Testis (tissue), 2 donors: ENCODE results near the gene DFFB.

ENCODE experiments used
- POLR2A ChIP-seq: fragments of 450-650 bp; IDR thresholded peaks from one replicate; pipeline ENCODE4 v1.6.1; 2017; ENCODE audit warnings: antibody characterized with exemption, mild to moderate bottlenecking, moderate library complexity
- TF ChIP-seq, protein P1 (sequence below), 3 experiments: fragments of 450-650 bp in 2 of 3; fragments of 200-600 bp in 1 of 3; sonication (generic) in 1 of 3; IDR thresholded peaks; one replicate each; pipeline ENCODE4 v1.5.1; 2016 to 2019; ENCODE audit warnings: antibody characterized with exemption in 3 of 3, mild to moderate bottlenecking in 2 of 3, moderate library complexity in 1 of 3

GRCh38 chr1:3891329-3891865 is 34.1 kb downstream of the DFFB start:
- TF ChIP-seq, protein P1, sequence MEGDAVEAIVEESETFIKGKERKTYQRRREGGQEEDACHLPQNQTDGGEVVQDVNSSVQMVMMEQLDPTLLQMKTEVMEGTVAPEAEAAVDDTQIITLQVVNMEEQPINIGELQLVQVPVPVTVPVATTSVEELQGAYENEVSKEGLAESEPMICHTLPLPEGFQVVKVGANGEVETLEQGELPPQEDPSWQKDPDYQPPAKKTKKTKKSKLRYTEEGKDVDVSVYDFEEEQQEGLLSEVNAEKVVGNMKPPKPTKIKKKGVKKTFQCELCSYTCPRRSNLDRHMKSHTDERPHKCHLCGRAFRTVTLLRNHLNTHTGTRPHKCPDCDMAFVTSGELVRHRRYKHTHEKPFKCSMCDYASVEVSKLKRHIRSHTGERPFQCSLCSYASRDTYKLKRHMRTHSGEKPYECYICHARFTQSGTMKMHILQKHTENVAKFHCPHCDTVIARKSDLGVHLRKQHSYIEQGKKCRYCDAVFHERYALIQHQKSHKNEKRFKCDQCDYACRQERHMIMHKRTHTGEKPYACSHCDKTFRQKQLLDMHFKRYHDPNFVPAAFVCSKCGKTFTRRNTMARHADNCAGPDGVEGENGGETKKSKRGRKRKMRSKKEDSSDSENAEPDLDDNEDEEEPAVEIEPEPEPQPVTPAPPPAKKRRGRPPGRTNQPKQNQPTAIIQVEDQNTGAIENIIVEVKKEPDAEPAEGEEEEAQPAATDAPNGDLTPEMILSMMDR (IDR thresholded peaks at IDR 0.05), result no peak
- no peak for TF ChIP-seq POLR2A
